ENCODE results near the gene LHFPL6.
A peak's percentile ranks its signal among the peaks of the same experiment; 100 is the strongest.

The LHFPL6 gene

GRCh38 chr13:39414339-39414738, 188.7 kb downstream of the LHFPL6 start:
- peaks cover 28% of the 10 kb centered on the region for H3K27me3 Mint-ChIP-seq
- no peak overlapping the region for H3K4me3 Mint-ChIP-seq
- H3K9me3 Mint-ChIP-seq = no peaks in the 10 kb centered on the region
- DNase-seq (no peak), ATAC-seq (no peak)
- no peak overlapping the region for H3K27ac Mint-ChIP-seq
- H3K4me1 Mint-ChIP-seq = no peaks in the 10 kb centered on the region

GRCh38 chr13:39411511-39411910, 191.5 kb downstream of the LHFPL6 start:
- no peak overlapping the region for H3K27ac Mint-ChIP-seq
- ATAC-seq = no peak
- H3K4me1 Mint-ChIP-seq = no peaks in the 10 kb centered on the region

GRCh38 chr13:39410964-39411363, 192.0 kb downstream of the LHFPL6 start:
- no peak overlapping the region for H3K4me3 Mint-ChIP-seq
- no peak overlapping the region for H3K27ac Mint-ChIP-seq
- H3K4me1 Mint-ChIP-seq = no peaks in the 10 kb centered on the region
- peaks cover 16% of the 10 kb centered on the region for H3K27me3 Mint-ChIP-seq
- no peak for DNase-seq
- ATAC-seq = no peak
- H3K9me3 Mint-ChIP-seq = no peaks in the 10 kb centered on the region

More at GRCh38 chr13:39411511-39411910, 191.5 kb downstream of the LHFPL6 start:
- DNase-seq = no peak
- Mint-ChIP-seq H3K4me3 (no peak overlapping the region), H3K9me3 (no peaks in the 10 kb centered on the region), H3K27me3 (peaks cover 18% of the 10 kb centered on the region)

DNA sequence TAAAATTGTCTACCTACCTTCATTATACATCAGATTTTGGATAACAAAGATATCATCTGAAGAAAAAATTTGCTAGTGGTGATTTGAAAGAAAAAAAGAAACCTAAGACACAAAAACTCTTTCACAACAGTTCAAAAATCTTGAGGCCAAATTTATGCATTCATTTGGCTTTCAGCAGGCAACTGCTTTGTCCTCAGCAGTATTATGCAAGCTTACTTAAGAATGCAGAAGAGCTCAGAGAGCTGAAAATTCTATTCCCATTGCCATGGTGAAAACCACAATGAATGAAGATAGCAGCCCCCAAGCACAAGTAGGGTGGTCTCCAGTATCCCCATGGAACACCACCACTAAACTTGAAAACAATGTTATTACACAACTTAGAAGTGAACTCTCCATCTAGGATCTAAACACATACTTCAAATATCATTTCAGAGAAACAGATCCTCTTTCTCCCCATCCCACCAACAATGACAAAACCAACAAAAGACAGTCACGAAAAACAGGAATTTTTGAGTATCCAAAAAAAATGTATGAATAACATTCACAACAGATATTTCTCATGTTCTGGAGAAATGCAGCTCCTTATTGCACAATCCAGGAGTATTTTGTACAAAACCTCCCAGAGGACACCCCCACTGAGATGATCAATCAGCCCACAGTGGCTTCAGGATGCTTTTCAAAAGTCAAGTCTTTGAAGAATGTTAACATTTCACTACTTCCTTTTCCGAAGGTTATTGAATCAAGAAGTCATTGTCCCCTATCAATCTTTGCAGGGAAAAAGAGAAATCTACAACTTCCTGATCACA, 192.7 kb downstream of the LHFPL6 start:
- no peaks in the 10 kb centered on the region for H3K4me1 Mint-ChIP-seq
- DNase-seq (no peak), ATAC-seq (no peak)
- H3K9me3 Mint-ChIP-seq = no peaks in the 10 kb centered on the region
- no peak overlapping the region for H3K27ac Mint-ChIP-seq
- no peak overlapping the region for H3K4me3 Mint-ChIP-seq
- H3K27me3 Mint-ChIP-seq = peaks cover 14% of the 10 kb centered on the region

GRCh38 chr13:39408512-39408911, 194.5 kb downstream of the LHFPL6 start:
- no peaks in the 10 kb centered on the region for H3K9me3 Mint-ChIP-seq
- no peaks in the 10 kb centered on the region for H3K4me1 Mint-ChIP-seq
- H3K4me3 Mint-ChIP-seq = no peak overlapping the region
- ATAC-seq = no peak
- no peak for DNase-seq
- H3K27ac Mint-ChIP-seq = no peak overlapping the region
- peaks cover 17% of the 10 kb centered on the region for H3K27me3 Mint-ChIP-seq

DNA sequence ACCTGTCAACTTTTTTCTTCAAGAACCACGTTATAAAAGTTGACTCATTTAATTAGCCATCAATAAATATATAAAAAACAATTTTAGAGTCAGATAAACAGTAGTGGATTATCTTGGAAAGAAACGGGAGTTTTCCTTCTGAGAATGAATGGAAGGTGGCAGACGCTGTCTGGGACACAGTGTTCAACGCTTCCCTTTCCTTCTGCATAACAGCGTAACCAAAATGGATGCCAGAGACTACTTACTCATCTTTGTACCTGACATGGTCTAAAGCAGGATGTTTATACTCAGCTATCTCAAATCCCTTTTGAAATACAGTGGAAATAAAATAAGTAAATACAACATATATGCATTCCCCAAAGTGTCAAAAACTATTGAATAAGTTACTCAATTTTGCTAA, 195.2 kb downstream of the LHFPL6 start:
- DNase-seq (no peak), ATAC-seq (no peak)
- H3K27me3 Mint-ChIP-seq = peaks cover 17% of the 10 kb centered on the region
- no peak overlapping the region for H3K4me3 Mint-ChIP-seq
- no peaks in the 10 kb centered on the region for H3K9me3 Mint-ChIP-seq
- no peaks in the 10 kb centered on the region for H3K4me1 Mint-ChIP-seq
- H3K27ac Mint-ChIP-seq = no peak overlapping the region

DNA sequence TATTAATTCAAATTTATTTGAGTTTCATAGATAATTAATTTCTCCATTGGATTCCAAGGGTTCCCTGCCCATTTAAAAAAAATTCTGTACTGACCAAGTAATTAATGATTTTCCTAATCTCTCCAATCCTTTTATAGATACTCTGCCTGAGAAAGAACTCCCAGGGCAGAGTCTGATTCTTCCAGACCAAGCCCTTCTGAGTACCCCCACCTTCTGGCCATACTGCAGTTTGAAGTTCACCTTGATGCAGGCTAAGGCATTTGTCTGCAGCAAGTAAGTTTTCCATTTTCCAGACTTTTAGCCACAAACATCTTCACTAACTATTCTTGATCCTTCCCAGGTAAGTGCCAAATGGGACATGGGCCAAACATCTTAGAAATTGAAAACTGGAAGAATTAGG, 195.9 kb downstream of the LHFPL6 start:
- no peaks in the 10 kb centered on the region for H3K4me1 Mint-ChIP-seq
- no peak overlapping the region for H3K27ac Mint-ChIP-seq

DNA sequence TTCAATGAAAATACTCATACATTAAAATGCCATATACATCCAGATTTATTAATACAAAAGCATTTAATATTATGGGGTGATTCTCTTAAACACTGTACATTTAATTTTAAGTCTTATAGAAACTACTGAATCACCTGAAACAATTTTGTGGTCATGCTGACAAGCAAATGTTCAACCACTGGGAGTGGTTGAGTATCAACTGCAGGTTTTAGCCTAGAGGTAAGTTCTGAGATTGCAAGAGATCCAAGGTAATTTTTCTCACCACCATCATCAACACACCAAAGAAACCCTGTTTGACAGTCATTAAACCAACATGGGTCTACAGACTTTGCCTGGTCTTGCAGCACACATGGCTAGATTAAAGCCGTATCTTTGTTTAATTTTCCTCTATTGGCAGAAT, 196.3 kb downstream of the LHFPL6 start:
- ATAC-seq = peak; percentile 66
- H3K4me1 Mint-ChIP-seq = no peaks in the 10 kb centered on the region
- DNase-seq = no peak
- H3K27ac Mint-ChIP-seq = no peak overlapping the region
- no peaks in the 10 kb centered on the region for H3K9me3 Mint-ChIP-seq
- H3K4me3 Mint-ChIP-seq = no peak overlapping the region
- peaks cover 17% of the 10 kb centered on the region for H3K27me3 Mint-ChIP-seq

More for the DNA sequence above, 195.9 kb downstream of the LHFPL6 start:
- DNase-seq (no peak), ATAC-seq (no peak)
- Mint-ChIP-seq H3K4me3 (no peak overlapping the region), H3K9me3 (no peaks in the 10 kb centered on the region), H3K27me3 (peaks cover 17% of the 10 kb centered on the region)

GRCh38 chr13:39405596-39406205, 197.3 kb downstream of the LHFPL6 start:
- ATAC-seq (no peak), DNase-seq (no peak)
- Mint-ChIP-seq H3K27ac (no peak overlapping the region), H3K4me3 (no peak overlapping the region), H3K4me1 (no peaks in the 10 kb centered on the region), H3K27me3 (peaks cover 17% of the 10 kb centered on the region), H3K9me3 (no peaks in the 10 kb centered on the region)

GRCh38 chr13:39405107-39405506, 197.9 kb downstream of the LHFPL6 start:
- Mint-ChIP-seq H3K27ac (no peak overlapping the region), H3K4me3 (no peak overlapping the region), H3K9me3 (no peaks in the 10 kb centered on the region), H3K27me3 (peaks cover 17% of the 10 kb centered on the region), H3K4me1 (no peaks in the 10 kb centered on the region)
- ATAC-seq (no peak), DNase-seq (no peak)

DNA sequence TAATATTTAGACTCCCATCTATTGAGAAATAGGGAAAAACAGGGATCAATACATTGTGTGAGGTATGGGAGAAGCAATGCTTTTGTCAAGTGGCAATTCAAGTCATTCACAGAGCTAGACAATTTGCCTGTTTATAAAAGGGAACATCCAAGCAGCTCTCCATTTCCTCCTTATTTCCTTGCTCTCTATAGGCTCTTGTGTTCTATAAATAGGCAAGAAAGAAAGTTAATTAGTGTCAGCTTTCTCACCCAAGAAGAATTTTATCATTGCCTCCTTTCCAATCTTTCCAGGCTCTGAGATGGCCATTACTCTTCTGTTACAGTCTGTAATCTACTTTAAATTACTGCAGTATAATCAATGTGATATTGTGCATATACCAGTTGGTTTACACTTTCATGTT, 199.9 kb downstream of the LHFPL6 start:
- peaks cover 17% of the 10 kb centered on the region for H3K27me3 Mint-ChIP-seq
- ATAC-seq (no peak), DNase-seq (no peak)
- no peaks in the 10 kb centered on the region for H3K9me3 Mint-ChIP-seq
- no peak overlapping the region for H3K27ac Mint-ChIP-seq
- H3K4me1 Mint-ChIP-seq = no peaks in the 10 kb centered on the region
- H3K4me3 Mint-ChIP-seq = no peak overlapping the region

GRCh38 chr13:39402221-39402970, 200.6 kb downstream of the LHFPL6 start:
- no peaks in the 10 kb centered on the region for H3K9me3 Mint-ChIP-seq
- H3K27ac Mint-ChIP-seq = no peak overlapping the region
- DNase-seq (no peak), ATAC-seq (no peak)
- H3K27me3 Mint-ChIP-seq = peaks cover 15% of the 10 kb centered on the region
- H3K4me3 Mint-ChIP-seq = no peak overlapping the region
- no peaks in the 10 kb centered on the region for H3K4me1 Mint-ChIP-seq

- Mint-ChIP-seq H3K4me3 (no peak overlapping the region), H3K27ac (no peak overlapping the region), H3K9me3 (no peaks in the 10 kb centered on the region), H3K27me3 (peaks cover 10% of the 10 kb centered on the region), H3K4me1 (no peaks in the 10 kb centered on the region)
- DNase-seq (no peak), ATAC-seq (no peak)
Observed at GRCh38 chr13:39401756-39402155, 201.2 kb downstream of the LHFPL6 start.

- Mint-ChIP-seq H3K4me1 (no peaks in the 10 kb centered on the region), H3K9me3 (no peaks in the 10 kb centered on the region), H3K4me3 (no peak overlapping the region), H3K27ac (no peak overlapping the region), H3K27me3 (peaks cover 10% of the 10 kb centered on the region)
- DNase-seq (no peak), ATAC-seq (no peak)
Observed at GRCh38 chr13:39401046-39401705, 201.8 kb downstream of the LHFPL6 start.

GRCh38 chr13:39399102-39399501, 203.9 kb downstream of the LHFPL6 start:
- ATAC-seq (no peak), DNase-seq (no peak)
- Mint-ChIP-seq H3K4me3 (no peak overlapping the region), H3K4me1 (no peaks in the 10 kb centered on the region), H3K27ac (no peak overlapping the region), H3K27me3 (peaks cover 7% of the 10 kb centered on the region), H3K9me3 (no peaks in the 10 kb centered on the region)

GRCh38 chr13:39397896-39398265, 205.1 kb downstream of the LHFPL6 start:
- ATAC-seq (no peak), DNase-seq (no peak)
- Mint-ChIP-seq H3K27ac (no peak overlapping the region), H3K4me1 (no peaks in the 10 kb centered on the region), H3K27me3 (peaks cover 7% of the 10 kb centered on the region), H3K4me3 (no peak overlapping the region), H3K9me3 (no peaks in the 10 kb centered on the region)

All from stimulated activated naive CD8-positive, alpha-beta T cell treated with anti-CD3 and anti-CD28 coated beads, Interleukin-15, amount 100 ng/mL, for 72 hours (primary cell).